Measurements from ENCODE around the gene CRLF3.
"Not testable (repeated sequence)": the region's sequence is repeated elsewhere in the genome, so short reads cannot be mapped to it uniquely, and the experiment has no call there.

The CRLF3 gene

GRCh38 chr17:30812218-30813177, 12.0 kb downstream of the CRLF3 start:
- no peak for DNase-seq

GRCh38 chr17:30809867-30810266, 14.6 kb downstream of the CRLF3 start:
- no peak for DNase-seq

GRCh38 chr17:30808785-30809286, 15.7 kb downstream of the CRLF3 start:
- DNase-seq, result no peak

- DNase-seq, result no peak
Measured at GRCh38 chr17:30807896-30808295, 16.6 kb downstream of the CRLF3 start.

- no peak for DNase-seq
Measured at GRCh38 chr17:30805944-30806456, 18.5 kb downstream of the CRLF3 start.

- no peak for DNase-seq
Measured at GRCh38 chr17:30801671-30802070, 22.8 kb downstream of the CRLF3 start.

GRCh38 chr17:30796016-30796415, 28.5 kb downstream of the CRLF3 start:
- no peak for DNase-seq

- DNase-seq, result no peak
Measured at GRCh38 chr17:30794372-30794771, 30.1 kb downstream of the CRLF3 start.

GRCh38 chr17:30793282-30793977, 31.1 kb downstream of the CRLF3 start:
- no peak for DNase-seq

- DNase-seq, result no peak
Measured at GRCh38 chr17:30790279-30790678, 34.2 kb downstream of the CRLF3 start.

- DNase-seq, result no peak
Measured at GRCh38 chr17:30788918-30789317, 35.6 kb downstream of the CRLF3 start.

- DNase-seq, result no peak
Measured at GRCh38 chr17:30782206-30782605, 42.3 kb downstream of the CRLF3 start.

- no peak for DNase-seq
Measured at GRCh38 chr17:30780343-30780742, 44.1 kb downstream of the CRLF3 start.

- not testable (repeated sequence) for DNase-seq
Measured at GRCh38 chr17:30768771-30769170, 55.7 kb downstream of the CRLF3 start.

- not testable (repeated sequence) for DNase-seq
Measured at GRCh38 chr17:30767641-30768404, 56.7 kb downstream of the CRLF3 start.

GRCh38 chr17:30761060-30761459, 63.4 kb downstream of the CRLF3 start:
- DNase-seq, result no peak

- not testable (repeated sequence) for DNase-seq
Measured at GRCh38 chr17:30753291-30753690, 71.2 kb downstream of the CRLF3 start.

GRCh38 chr17:30750982-30751381, 73.5 kb downstream of the CRLF3 start:
- DNase-seq, result not testable (repeated sequence)

GRCh38 chr17:30747621-30748020, 76.9 kb downstream of the CRLF3 start:
- not testable (repeated sequence) for DNase-seq

- DNase-seq, result not testable (repeated sequence)
Measured at GRCh38 chr17:30742669-30743068, 81.8 kb downstream of the CRLF3 start.

- DNase-seq, result not testable (repeated sequence)
Measured at GRCh38 chr17:30736371-30736770, 88.1 kb downstream of the CRLF3 start.

GRCh38 chr17:30735644-30736043, 88.8 kb downstream of the CRLF3 start:
- DNase-seq, result not testable (repeated sequence)

- DNase-seq, result not testable (repeated sequence)
Measured at GRCh38 chr17:30735206-30735605, 89.3 kb downstream of the CRLF3 start.
